Measurements from ENCODE around the gene TSR3. TPM values are rescaled to one million over a fixed set of nuclear protein-coding genes. Genes with fewer than 3 reads are reported as not detected.

Gene TSR3
- total RNA-seq, 2 donors from 2014 or later, result 39.6 to 74.4 TPM

GRCh38 chr16:1377406-1378010, 25.8 kb upstream of the TSR3 start:
- Histone ChIP-seq H3K4me1 (peaks cover 8% of the 10 kb centered on the region), H3K9ac (ENCODE audit: low read depth in 2 of 2, low read length in 2 of 2) (no peak overlapping the region), H3K4me3 (no peak overlapping the region), H3K27ac (no peak overlapping the region), H3K9me3 (no peaks in the 10 kb centered on the region), H3K36me3 (no peaks in the 10 kb centered on the region), H3K27me3 (no peaks in the 10 kb centered on the region)
- intact Hi-C loops (cut with DNase I), result no loop called here
- DNase-seq, result no peak
- TF ChIP-seq CTCF (IDR thresholded peaks at IDR 0.05), result no peak

GRCh38 chr16:1375741-1376410, 24.2 kb upstream of the TSR3 start:
- Histone ChIP-seq H3K36me3 (no peaks in the 10 kb centered on the region), H3K4me3 (no peak overlapping the region), H3K4me1 (peaks cover 8% of the 10 kb centered on the region), H3K9ac (ENCODE audit: low read depth in 2 of 2, low read length in 2 of 2) (no peak overlapping the region), H3K27me3 (no peaks in the 10 kb centered on the region), H3K27ac (no peak overlapping the region), H3K9me3 (no peaks in the 10 kb centered on the region)
- TF ChIP-seq CTCF (IDR thresholded peaks at IDR 0.05), result no peak
- intact Hi-C loops (cut with DNase I), result no loop called here
- no peak for DNase-seq

GRCh38 chr16:1375298-1375640, 23.6 kb upstream of the TSR3 start:
- Histone ChIP-seq H3K9me3 (no peaks in the 10 kb centered on the region), H3K36me3 (no peaks in the 10 kb centered on the region), H3K4me1 (peaks cover 8% of the 10 kb centered on the region), H3K4me3 (no peak overlapping the region), H3K9ac (ENCODE audit: low read depth in 2 of 2, low read length in 2 of 2) (no peak overlapping the region), H3K27ac (no peak overlapping the region), H3K27me3 (no peaks in the 10 kb centered on the region)
- TF ChIP-seq CTCF (IDR thresholded peaks at IDR 0.05), result no peak
- intact Hi-C loops (cut with DNase I), result no loop called here
- no peak for DNase-seq

- TF ChIP-seq CTCF (IDR thresholded peaks at IDR 0.05), result no peak
- H3K27me3 ChIP-seq, result no peaks in the 10 kb centered on the region
- H3K4me3 ChIP-seq, result no peak overlapping the region
- no peak overlapping the region for H3K27ac ChIP-seq
- no peaks in the 10 kb centered on the region for H3K36me3 ChIP-seq
- intact Hi-C loops (cut with DNase I), result no loop called here
- DNase-seq, result no peak
- H3K9me3 ChIP-seq, result no peaks in the 10 kb centered on the region
- peaks cover 8% of the 10 kb centered on the region for H3K4me1 ChIP-seq
- no peak overlapping the region for H3K9ac ChIP-seq (ENCODE audit: low read depth in 2 of 2, low read length in 2 of 2)
These were observed 23.0 kb upstream of the TSR3 start for GRCh38 chr16:1374418-1375297.

- no peak overlapping the region for H3K27ac ChIP-seq
- no peak overlapping the region for H3K9ac ChIP-seq (ENCODE audit: low read depth in 2 of 2, low read length in 2 of 2)
- intact Hi-C loops (cut with DNase I), result no loop called here
- H3K27me3 ChIP-seq, result no peaks in the 10 kb centered on the region
- H3K9me3 ChIP-seq, result no peaks in the 10 kb centered on the region
- no peak for TF ChIP-seq CTCF (IDR thresholded peaks at IDR 0.05)
- no peaks in the 10 kb centered on the region for H3K36me3 ChIP-seq
- no peaks in the 10 kb centered on the region for H3K4me1 ChIP-seq
- DNase-seq, result no peak
- no peak overlapping the region for H3K4me3 ChIP-seq
These were observed 20.7 kb upstream of the TSR3 start for GRCh38 chr16:1372292-1372950.
